HL-60 (cell line): ENCODE data around the gene FHIT.

Source experiments
- GABPA ChIP-seq: IDR thresholded peaks from 2 replicates; pipeline ENCODE4 v1.6.1; 2012; ENCODE audit warnings: low read depth
- POLR2AphosphoS5 ChIP-seq: IDR thresholded peaks from 2 replicates; pipeline ENCODE4 v1.6.1; 2012; ENCODE audit warnings: low read depth

DNA sequence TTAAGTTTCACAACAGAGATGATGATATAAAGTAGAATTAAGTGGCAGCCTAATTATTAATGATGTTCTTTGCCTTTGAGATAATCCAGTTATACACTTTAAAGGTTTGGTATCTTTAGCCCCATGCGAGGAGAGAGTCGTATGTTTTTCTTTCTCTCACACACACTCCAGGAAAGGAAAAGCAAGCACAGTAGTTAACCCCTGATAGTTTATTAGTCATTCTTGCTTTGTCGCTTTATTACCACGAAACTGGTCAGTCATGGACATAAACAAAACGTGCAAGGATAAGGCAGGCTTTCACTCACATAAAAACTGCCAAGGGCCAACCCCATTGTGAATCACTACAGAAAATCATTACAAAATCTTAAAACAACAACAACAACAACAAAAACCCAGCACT, 866.9 kb downstream of the FHIT start:
- no peak for TF ChIP-seq GABPA
- no peak for TF ChIP-seq POLR2AphosphoS5
